A204.1 (cell line): ENCODE measurements around the gene POU2F3.

ENCODE experiments used
- FAIRE-seq: peaks from 2 replicates; lab custom pipeline; 2012; peaks lifted over from hg19 to GRCh38; lab: Jason Lieb, UNC

The POU2F3 gene

GRCh38 chr11:120226714-120227113, 13.2 kb upstream of the POU2F3 start:
- no peak for FAIRE-seq

DNA sequence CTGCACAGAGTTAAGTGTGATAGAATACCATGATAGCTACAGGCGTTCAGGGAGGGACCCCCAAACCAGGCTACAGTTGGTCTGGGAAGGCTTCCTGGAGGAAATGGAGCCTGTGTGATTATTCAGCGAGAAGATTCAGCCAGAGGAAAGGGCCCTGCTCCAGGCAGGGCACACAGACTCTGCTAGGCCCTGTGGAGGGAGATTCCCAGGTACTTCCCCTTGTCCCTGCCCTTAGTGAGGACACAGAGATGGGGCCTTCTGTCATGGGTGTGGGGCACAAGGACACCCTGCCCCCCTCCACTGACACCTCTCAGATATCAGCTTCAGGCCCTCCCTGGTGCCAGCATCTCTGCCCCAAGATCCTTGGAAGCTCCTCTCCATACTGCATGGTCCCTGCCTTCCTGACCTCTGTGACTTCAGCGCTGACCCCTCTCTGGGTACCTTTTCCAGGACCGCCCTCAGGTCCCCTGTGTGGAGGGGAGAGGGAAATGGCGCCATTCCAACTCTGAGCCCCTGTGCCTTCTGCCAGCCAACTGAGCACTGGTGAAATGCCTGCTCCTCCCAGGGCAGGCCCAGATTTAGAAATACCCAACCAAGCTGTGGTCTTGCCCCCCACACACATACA, 12.6 kb upstream of the POU2F3 start:
- no peak for FAIRE-seq

- FAIRE-seq = no peak
Measured at GRCh38 chr11:120228794-120229384, 11.1 kb upstream of the POU2F3 start.

DNA sequence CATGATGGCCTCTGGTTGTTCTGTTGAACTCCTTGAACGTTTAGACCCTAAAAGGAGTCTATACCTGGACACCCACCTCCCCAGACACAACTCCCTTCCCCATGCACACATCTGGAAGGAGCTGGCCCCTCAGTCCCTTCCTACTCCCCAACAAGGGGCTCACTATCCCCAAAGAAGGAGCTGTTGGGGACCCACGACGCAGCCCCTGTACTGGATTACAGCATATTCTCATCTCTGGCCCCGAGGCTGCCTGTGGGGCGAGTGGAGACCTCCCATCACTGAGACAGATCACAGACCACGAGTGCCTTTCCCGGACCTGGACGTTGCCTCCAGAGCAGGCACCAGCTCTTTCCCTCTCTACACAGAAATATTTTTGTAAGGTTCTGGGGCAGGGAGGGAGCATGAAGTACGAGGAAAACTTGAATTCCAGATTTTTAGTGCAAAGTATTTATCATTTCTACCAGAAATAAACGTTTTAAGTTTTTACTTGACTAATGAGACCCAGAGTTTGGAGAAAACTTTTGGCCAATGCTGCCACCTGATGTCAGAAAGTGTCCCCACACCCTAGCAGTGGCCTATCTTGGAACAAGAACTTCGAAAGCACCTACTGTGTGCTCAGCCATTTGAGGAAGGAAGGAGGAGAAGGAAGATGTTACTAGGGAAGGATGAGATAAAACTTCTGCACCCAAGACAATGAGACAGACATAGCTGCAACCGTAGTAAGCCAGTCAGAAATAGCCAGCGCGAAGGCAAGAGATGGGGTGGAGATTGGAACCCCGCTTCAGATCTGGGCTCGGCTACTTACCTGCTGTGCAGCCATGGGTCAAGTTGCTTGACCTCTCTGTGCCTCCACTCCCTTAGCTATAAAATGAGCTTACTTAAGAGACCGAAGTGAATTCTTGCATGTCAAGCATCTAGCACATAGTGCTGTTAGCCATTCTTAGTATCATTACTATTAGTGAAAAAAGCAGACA, 10.2 kb upstream of the POU2F3 start:
- peak; percentile 83 for FAIRE-seq

GRCh38 chr11:120230433-120231071, 9.4 kb upstream of the POU2F3 start:
- FAIRE-seq = no peak

DNA sequence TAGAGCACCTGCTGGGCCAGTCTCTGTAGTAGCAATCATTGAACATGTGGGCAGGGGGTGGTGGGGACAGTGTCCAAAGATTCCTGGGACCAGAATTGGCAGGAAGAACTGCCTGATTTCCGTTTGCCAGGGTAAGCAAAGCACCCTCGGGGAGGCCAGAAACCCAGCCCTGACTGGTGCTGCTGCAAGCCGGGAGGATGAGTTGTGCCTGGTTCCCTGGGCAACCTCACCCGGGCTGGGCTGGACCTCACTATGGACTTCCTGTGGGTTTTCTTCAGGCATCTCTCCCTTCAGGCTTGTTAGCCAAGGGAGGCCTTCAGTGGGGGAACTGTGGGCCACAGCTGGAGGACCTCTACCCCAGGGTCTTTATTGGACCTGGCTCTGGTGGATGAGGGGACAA, 8.0 kb upstream of the POU2F3 start:
- no peak for FAIRE-seq

- no peak for FAIRE-seq
Measured at GRCh38 chr11:120233207-120233803, 6.6 kb upstream of the POU2F3 start.

- no peak for FAIRE-seq
Measured at GRCh38 chr11:120235024-120235628, 4.8 kb upstream of the POU2F3 start.

DNA sequence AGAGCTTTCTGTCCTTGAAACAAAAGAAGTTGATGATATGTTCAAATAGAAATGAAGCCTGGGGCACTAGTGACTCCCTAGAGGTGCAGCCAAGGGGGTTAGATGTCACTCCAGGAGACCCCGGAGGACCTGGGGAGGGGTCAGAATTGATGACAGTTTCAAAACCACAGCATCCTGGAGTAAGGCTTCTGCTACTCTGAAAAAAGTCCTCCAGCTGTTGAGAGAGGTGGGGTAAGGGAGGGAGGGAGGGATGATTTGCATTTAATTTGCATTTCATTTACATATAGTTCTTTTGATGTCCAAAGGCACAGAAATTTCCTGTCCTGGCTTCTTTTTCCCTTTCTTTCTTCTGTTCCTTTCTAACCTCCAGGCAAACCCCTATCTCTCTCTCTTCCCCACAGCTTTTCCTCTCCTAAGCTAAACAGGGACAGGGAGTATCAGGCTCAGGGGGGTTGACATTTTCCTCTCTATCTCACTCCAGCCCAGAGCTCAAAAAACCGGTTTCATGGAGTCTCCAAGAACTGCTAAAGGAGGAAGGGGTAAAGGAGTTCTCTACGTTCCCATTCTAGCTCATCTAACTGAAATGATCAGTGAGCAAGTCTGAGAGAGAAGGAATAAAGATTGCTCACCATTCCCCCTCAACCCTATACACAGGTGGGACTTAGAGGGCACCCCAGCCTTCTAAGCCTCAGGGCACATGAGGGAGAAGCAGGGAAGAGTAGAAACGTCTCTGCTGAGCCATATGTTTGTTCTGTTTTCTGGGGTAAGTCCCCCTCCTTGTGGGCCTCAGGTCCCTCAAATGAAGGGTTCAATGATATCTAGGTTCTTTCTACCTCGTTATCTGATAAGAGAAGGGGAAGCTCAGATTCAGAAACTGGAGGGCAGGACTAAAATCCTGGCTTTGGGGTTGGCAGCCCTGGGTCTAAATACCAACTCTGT, 3.5 kb upstream of the POU2F3 start:
- no peak for FAIRE-seq

GRCh38 chr11:120238968-120239620, 846 bp upstream of the POU2F3 start:
- no peak for FAIRE-seq

- FAIRE-seq = no peak
Measured at GRCh38 chr11:120240866-120241265, 926 bp downstream of the POU2F3 start.

- no peak for FAIRE-seq
Measured at GRCh38 chr11:120241277-120241676, 1.3 kb downstream of the POU2F3 start.

- FAIRE-seq = no peak
Measured at GRCh38 chr11:120243221-120243620, 3.3 kb downstream of the POU2F3 start.

- no peak for FAIRE-seq
Measured at GRCh38 chr11:120244476-120245365, 4.8 kb downstream of the POU2F3 start.

DNA sequence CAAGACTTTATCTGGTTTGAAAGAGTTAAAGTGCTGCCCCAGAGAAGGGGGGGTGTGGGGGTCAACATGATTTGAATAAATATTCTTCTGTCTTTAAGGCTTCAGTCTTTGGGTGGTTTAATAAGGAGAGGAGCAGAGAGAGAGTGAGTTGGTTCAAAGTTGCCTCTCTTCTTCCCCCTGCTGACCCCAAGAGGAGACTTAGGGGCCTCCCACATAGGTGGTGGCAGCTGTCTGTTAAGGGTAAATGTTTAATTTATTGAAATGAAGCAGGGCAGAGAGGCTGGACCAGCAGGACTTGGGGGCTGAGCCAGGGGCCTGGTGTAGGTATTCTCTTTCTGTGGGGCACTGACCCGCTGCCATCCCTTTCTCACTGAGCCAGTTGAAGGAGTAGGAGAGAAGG, 5.5 kb downstream of the POU2F3 start:
- no peak for FAIRE-seq

DNA sequence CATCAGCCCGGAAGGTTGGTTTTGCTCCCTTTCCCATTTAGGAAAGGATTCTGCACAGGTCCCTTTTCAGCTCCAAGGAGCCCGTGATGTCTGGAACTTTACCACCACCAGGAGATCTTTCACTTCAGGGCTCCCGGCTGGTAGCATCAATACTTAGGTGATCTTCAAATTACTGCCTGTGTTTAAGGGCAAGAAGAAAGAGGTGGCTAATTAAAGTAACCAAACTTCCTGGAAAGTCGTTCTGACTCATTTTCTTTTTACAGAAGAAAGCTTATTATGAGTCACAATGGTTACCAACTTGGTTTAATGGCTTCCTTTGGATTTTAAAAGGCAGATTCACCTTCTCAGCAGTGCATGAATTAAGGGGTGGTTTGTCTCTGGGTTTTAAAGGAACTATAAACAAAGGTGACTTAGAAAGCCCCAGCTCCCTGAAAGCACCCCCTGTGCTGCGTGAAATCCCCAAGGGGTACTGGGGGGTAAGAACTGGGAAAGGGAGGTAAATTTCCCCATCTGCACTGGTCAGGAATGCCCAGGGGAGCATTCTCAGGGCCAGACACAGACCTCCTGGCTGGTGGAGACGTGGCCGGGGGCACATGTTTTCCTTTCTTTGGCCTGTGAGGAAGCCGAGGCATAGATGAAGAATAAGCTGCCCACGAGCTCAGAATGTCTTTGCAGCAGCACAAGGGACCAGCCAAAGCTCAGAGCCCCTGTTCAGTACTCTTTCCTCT, 8.8 kb downstream of the POU2F3 start:
- no peak for FAIRE-seq

GRCh38 chr11:120249279-120250262, 9.6 kb downstream of the POU2F3 start:
- FAIRE-seq = no peak
